NCI-H1436 (cell line): ENCODE data around the gene STBD1.
"Not testable (repeated sequence)": the region's sequence is repeated elsewhere in the genome, so short reads cannot be mapped to it uniquely, and the experiment has no call there.

ENCODE experiments used
- DNase-seq: peaks from one replicate; lab custom pipeline; 2025; lab: John Stamatoyannopoulos, UW

STBD1 gene

DNA sequence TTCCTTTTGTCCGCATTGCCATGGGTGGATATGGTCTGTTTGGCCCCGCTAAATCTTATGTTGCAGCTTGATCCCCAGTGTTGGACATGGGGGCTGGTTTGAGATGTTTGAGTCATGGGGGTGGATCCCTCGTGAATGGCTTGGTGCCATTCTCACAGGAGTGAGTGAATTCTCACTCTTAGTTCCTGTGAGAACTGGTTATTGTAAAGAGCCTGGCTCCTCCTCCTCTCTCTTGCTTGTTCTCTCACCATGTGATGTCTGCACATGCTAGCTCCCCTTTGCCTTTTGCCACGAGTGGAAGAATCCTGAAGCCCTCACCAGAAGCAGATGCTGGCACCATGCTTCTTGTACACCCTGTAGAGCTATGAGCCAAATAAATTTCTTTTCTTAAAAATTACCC, 22.6 kb upstream of the STBD1 start:
- DNase-seq, result no peak

DNA sequence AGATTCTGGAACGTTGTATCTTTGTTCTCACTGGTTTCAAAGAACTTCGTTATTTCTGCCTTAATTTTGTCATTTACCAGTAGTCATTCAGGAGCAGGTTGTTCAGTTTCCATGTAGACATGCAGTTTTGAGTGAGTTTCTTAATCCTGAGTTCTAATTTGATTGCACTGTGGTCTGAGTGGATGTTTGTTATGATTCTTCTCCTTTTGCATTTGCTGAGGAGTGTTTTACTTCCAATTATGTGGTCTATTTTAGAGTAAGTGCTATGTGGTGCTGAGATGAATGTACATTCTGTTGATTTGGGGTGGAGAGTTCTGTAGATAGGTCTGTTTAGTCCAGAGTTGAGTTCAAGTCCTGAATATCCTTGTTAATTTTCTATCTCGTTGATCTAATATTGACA, 18.7 kb upstream of the STBD1 start:
- not testable (repeated sequence) for DNase-seq

DNA sequence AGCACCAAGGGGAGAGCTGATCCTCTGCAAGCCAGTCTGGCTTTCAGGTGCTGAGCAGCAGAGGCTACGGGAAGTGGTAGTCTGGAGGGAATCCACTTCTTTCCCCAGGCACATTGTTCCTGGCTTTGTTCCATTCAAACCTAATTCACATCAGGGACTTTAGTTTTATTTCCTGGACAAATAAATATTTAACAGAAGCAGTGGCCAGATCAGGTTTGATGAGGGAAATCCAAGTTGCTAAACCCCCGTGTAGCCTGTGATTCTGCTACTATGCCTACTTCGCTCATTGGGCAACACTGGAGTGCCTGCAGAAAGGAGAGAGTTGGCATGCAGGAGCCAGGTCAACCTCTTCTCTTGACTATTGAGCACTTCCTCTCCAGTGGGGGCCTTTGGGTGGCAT, 13.8 kb upstream of the STBD1 start:
- DNase-seq, result no peak

DNA sequence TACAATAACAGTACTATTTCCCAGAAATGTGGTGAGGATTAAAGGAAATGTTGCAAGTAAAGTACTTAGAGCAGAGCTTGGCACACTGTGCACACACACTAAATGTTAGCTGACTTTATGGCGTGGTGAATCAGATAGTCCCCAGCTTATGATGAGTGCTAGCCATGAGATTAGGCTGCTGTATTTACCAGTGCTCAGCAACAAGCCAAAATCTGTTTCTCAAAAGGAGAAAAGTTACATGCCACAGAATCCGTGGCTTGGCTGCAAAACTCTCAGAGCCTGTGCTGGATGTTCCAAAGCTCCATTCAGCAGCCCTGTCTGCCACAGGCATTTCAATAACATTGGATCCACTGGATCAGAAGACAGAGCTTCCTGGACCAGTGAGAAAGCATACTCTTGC, 12.8 kb upstream of the STBD1 start:
- no peak for DNase-seq

DNA sequence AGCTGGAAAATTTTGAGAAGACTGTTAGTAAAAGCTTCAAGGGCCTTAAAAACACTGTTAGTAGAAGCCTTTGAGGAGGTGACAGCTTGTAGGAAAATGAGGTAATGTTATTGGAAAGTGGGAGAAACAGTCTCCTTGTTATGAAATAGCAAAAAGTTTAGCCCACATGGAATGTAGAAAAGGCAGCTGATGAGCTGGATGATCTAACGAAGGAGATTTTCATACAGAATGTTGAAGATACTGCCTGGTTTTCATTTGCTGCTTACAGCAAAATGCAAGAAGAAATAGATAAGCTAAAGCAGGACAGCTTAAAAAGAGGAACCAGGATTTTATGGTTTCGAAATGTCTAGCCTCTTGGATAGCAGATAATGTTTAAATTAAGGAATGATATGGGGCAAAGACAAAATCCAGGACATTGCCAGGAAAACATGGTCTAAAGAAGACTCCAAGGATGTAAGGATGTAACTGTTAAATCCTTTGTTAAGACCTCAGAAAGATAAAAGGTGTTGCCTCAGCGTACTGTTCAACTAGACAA, 10.2 kb upstream of the STBD1 start:
- DNase-seq, result no peak

DNA sequence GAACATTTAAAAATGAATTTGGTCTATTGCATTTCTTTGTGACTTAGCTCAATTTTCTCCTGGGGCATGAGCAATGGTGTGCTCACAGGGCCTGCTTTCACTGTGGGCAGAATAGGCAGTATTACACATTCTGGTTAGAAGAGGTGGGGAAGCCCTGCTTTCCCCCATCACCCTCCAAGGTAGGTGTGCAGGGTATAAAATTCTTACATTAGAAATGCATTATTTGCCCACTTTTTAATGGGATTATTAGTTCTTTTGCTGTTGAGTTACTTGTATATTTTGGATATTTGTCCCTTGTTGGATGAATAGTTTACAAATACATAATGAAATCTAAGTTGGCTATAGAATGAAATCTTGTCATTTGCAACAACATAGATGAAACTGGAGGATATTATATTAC, 8.3 kb upstream of the STBD1 start:
- DNase-seq, result no peak

DNA sequence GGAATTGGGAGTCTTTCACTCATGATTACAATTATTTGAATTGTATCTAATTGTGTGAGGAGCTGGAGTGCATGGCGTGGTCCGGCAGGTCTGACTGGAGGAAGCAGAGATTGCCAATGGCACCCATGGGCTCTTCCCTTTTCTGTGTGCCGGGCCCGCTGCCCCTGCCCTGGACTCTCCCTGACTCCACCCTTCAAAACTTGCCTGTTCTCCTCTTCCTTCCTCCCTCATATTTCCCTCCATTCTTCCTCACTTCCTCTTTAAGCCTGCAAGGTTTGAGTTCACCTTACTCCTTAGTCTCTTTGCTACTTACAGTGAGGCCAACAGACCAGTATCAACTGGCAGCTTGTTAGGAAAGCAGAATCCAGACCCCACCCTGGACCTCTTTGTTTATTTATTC, 6.5 kb upstream of the STBD1 start:
- no peak for DNase-seq

DNA sequence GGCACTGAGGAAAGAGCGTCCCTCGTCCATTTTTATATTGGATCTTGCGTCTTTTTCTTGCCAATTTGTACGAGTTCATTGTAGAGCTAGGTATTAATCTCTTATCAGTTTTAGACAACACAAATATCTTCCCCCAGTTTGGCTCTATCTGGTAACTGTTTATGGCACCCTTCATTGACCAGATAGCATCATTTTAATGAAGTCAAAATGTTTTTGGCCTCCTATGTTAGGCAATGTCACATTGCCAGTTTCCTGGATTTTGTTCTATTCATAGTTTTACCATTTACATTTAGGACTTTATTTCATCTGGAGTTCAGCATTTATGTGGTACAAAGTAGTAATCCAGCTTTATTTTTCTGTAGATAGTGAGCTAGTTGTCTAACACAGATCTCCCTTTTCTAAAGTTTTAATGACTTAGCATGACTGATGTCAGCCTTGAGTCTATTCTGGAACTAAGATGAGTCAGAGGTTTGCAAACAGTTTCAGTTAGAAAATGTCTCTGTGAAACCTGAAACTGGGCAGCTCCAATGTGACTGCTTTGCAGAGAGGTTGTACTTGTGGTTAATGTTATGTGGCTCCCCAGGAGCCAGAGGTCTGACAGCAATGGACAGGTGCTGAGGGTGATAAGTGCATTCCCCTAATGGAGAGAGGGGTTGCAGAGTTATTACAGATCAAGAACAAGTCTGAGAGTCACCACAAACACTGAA, 5.3 kb upstream of the STBD1 start:
- no peak for DNase-seq

DNA sequence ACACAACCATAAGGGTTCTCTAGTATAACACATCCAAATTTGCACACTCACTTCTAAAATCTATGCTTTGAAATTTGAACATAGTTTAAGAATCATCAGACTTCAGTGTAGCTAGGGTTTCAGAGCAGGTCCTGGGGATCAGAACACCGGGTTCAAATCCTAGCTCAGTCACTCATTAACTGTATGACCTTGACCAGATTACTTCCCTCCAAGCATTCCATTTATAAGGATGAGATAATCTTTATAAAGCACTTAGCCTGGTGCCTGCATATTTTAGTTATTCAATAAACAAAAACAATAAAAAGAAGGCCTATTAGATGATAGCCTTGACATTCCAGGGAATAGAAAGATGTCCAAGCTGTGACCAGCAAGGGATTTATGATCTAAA, 4.8 kb upstream of the STBD1 start:
- DNase-seq, result no peak

DNA sequence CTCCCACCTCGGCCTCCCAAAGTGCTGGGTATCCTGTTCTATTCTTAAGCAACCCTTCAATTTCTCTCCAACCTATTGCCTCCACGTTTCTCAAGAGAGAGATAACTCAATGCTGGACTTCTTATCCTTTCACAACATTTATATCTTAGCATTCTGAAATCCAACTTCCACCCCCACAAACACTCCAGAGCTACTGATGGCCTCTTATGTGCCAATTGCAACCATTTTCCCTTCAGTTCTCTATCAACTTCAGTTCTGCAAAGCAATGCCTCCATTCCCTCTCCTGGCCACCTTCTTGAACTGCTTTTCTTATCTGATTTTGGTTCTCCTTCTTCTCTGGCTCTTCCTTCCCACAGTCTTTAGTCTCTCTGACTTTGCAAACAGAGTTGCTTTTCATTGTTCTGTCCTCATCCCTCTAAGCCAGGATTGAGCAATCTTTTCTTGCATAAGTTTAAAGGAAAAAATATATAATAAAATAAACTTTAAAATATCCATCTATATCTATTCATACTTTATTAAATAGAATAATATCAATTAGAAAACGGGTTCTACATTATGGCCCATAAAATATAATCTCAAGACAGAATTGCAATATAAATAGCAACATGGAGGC, 3.6 kb upstream of the STBD1 start:
- no peak for DNase-seq

DNA sequence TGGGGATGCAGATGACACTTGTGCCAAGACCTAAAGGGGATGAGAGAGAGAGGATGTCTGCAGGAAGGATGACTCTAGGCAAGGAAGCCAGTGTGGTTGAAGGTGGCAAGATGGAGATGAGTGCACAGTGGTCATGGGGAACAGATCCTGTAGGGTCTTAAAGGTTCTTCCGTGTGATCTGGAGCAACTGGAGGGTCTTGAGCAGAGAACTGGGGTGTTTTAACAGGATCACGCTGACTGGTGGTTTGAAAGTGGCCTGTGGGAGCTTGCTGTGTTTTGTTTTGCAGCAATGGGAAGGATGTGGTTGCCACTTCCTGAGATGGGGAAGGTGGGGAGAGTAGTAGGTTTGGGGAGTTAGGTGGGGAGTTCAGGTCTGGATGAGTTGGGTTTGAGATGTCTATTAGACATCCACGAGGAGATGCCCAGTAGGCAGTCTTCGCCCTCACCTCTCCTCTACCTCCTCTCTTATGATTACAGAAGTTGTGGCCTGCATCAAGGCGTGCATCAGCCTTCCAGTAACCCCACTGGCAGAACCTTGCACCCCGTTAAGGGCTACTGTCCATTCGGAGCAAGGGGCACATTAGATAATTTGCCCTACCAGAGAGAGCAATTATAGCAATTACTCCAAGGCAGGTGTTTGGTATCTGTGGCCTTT, 1.4 kb upstream of the STBD1 start:
- DNase-seq, result no peak

DNA sequence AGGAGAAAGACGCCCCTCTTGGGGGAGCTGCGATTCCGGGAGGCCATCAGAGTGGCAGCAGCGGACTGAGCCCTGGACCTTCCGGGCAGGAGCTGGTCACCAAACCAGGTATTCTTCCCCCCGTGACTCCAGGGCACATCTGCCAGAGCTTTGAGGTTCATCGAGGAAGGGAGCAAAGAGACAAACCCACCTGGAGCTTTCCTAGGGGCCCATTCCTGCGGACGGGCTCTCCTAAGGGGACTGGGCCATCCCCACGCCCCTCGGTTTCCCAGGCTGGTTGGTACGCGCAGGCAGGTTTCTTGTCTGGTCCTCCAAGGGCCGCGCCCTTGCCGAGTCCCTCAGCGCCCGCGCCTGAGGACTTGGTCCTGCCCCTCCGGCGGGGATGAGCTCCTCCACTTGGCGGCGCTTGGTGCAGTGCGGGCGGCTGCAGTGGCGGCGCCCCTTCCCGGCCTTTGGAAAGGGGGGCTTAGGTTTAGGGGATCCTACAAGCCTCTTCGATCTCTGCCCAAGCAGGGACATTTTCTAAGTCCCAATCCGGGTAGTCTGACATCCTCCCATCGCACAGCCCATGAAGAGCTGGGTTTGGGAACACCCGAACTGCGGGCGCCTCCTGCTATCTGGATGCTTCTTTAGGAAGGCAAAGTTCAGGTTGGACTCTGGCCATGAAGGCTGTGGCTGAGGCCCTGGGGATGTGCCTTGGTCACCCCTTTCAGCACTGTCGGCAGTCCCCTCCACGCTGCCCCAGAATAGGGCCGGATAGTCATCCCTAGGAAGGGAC, 538 bp downstream of the STBD1 start:
- DNase-seq, result no peak

DNA sequence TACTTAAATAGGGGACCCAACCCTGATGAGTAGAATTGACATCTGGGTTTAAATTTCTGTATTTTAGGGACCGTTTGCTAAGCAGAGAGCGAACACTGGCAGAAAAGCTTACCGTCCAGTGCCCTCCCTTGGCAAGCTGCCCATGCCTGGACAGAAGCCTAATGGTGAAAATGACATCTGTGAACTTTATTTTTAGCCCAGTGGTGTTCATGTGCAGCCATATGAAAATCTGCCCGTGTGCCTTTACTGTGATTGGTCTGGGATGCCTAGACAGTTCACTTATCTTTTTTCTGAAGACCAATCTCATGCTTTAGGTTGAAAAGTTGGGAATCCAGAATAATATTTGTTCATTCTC, 1.1 kb downstream of the STBD1 start:
- DNase-seq, result no peak

DNA sequence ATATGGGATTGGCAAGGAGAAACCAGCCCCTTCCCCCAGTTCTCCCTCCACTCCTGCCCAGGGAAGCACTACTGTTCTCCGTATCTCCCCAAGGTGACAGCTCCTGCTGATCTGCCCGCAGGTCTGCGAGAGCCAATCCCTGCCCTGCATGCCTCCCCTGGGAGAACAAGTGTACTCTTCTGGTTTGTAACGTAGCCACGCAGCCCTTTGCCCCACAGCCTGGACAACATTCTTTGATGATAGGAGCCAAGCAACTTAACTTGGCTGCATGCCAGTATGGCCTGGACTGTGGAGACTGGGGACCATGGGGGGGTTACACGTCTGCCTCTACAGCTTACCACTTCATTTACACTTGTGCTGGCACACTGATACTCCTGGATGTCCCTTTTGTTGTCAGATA, 2.0 kb downstream of the STBD1 start:
- DNase-seq, result no peak

DNA sequence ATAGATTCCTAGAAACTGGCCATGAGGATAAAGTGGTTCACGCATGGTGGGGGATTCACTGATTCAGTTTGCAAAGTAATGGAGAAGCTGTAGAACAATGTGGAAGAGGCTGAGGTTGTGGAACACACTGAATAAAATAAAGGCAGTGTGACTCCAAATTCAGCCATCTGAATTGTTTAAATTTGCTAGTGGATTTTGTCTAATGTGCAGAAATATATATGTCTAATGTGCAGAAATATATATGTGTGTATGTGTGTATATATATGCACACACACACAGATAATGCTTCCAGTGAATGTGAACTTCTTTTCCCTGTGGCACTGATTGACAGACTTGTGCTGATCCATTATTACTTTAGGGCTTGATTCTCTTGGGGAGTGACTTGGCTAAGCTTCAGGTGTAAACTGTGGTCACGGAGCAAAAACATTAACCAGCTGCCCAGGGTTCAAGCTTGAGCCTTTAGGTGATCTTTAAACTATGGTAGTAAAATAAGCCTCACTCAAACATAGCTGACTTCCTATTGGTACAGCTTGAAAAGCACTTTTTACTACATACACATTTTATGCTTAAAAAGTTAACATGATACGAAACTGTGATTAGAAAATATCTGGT, 3.5 kb downstream of the STBD1 start:
- DNase-seq, result no peak

DNA sequence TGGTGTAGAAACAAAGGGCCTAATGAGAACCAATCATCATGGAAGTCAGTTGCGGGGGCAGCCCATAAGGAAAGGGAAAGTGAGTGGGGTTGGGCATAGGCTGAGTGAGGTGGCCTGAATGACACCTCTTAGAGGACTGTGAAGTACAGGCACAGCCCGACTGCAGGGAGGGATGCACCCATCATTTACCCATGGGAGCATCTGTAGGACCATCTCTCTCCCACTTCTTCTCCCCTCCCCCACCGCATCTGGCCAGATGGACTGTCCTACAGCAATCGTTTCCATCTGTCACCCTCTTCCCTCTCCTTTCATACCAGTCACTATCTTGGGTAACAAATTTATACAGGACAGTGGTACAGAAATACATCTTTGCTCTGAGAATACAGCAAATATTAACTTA, 4.2 kb downstream of the STBD1 start:
- DNase-seq, result no peak

DNA sequence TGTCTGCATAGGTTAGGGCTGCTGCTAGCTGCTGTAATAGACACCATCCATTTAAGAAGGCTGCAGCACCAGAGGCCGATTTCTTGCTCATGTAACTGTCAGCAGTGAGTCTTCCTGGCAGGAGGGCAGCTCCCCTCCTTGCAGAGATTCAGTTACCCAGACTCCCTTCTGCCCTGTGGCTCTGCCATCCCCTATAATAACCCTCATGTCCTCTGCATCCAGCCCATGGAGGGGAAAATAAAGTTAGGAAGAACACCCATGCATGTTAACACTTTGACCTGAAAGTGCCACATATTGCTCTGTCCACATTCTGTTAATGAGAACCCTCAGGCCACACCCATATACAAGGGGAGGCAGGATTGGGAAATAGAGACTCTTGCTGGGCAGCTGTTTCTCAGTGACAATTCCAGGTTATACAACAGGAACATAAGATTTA, 5.4 kb downstream of the STBD1 start:
- no peak for DNase-seq

DNA sequence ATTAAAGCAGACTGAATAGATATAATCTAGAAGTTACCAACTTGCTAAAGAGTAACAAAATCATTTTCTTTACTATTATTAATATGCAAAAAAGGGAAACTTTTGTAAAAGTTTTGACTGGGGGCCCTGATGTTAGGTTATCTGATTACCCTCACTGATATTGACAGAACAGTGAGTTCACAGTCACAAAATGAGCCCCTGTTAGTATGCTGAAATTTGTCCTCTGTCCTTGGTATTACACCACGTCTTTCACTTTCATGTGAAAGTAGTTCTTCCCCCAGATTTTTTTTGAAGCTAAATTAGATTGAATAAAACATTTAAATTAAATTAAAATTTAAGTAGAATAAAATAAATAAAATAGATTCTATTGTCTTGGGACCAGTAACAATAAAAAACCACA, 5.9 kb downstream of the STBD1 start:
- no peak for DNase-seq

DNA sequence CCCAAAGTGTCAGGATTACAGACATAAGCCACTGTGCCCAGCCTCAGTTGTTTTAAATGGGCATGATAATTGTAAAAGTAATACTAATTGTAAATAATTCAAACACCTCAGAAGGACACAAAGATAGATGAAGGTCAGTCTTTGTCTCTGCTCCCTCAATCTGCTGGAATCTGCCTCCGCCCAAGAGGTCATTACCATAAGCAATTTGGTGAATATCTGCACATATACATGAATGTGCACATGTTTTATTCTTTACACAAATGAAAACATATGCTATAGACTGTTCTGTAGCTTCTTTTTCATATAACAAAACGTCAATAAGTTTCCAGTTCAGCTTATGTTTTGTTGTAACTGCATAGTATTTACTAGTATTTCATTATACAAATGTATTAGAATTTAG, 7.0 kb downstream of the STBD1 start:
- DNase-seq, result no peak

DNA sequence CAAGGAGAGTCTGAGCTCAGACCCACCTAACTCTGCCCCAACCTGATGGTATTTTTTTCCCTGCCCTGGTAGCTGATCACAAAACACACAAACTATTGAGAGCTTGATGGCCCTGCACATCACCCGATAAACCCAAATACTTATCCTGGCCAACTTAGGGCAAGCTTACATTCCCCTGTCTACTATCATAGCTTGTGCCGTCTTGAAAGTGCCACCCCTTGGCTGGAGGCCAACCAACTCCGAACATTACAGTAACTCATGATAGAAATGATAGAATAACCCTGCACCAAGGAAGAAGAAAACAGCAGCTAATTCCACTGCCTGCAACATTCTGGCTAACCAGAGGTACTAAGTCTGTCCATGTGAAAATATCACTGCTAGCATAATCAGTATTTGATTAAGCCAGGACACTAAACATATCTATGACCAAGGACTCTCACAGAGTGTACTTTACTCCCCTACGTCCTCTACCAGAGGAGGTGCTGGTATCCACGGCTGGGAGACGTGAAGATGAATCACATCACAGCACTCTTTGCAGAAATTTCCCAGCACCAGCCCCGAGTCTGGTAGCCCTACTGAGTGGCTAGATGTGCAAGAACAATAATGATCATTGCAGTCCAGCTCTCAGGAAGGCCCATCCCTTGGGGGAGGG, 8.9 kb downstream of the STBD1 start:
- no peak for DNase-seq

DNA sequence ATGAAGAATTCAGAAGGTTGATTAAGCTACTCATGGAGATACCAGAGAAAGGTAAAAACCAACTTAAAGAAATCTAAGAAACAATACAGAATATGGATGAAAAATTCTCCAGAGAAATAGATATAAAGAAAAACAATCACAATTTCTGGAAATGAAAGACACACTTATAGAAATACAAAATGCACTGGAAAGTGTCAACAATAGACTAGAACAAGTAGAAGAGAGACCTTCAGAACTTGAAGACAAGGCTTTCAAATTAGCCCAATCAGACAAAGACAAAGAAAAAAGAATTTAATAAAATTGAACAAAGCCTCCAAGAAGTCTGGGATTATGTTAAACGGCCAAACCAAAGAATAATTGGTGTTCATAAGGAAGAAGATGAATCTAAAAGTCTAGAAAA, 9.6 kb downstream of the STBD1 start:
- no peak for DNase-seq

DNA sequence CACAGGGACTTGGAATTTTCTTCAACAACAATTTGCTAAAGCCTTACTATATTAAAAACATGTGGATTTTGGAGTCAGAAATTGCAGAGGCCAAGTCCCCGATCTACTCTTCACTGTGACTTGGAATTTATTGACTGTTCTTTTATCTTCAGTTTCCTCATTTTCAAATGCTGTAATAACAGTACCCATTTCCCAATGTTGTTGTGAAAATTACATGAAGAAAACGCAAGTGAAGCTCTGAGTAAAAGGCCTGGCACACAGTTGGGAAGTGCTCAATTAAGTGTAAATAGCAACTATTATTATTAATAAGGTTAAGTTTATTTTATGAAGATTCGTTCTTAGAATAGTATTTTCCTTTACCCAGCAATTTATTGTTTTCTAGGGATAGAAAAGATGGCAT, 15.7 kb downstream of the STBD1 start:
- DNase-seq, result no peak
